Endothelial cell of umbilical vein (primary cell): ENCODE measurements around the gene NCAPH2. TPM values are rescaled to one million over a fixed set of nuclear protein-coding genes. Genes with fewer than 3 reads are reported as not detected.
A peak's percentile ranks its signal among the peaks of the same experiment; 100 is the strongest.

ENCODE experiments used
- BruUV-seq: library from RNA; stranded (reverse); fragments of 400-500 nt; replicated peaks from 2 replicates; lab custom pipeline; 2021; lab: Mats Ljungman, UMichigan
- CTCF ChIA-PET: fragments of 300-600, 350-600 bp; sonication (Branson Sonifier 250); formaldehyde crosslinking; loops from one replicate; lab custom pipeline; 2021; ENCODE audit warnings: antibody characterized with exemption, inconsistent platforms; lab: Charles Lee
- POLR2A ChIA-PET: fragments of 300-600, 350-600 bp; sonication (Branson Sonifier 250); formaldehyde crosslinking; loops from one replicate; lab custom pipeline; 2021; ENCODE audit warnings: antibody characterized with exemption, inconsistent platforms; lab: Charles Lee
- DNase-seq: peaks from one replicate; pipeline ENCODE4 v3.0.0-alpha.2; 2011; ENCODE audit warnings: low read depth, low spot score
- FAIRE-seq: peaks from 2 replicates; lab custom pipeline; 2011; peaks lifted over from hg19 to GRCh38; lab: Jason Lieb, UNC
- H2AFZ ChIP-seq: 2 replicates; pipeline ENCODE4 v1.6.0; 2012; ENCODE audit warnings: low read depth, low read length, control low read depth, inconsistent platforms
- H3K27ac ChIP-seq: 2 replicates; pipeline ENCODE4 v1.5.1; 2011; ENCODE audit warnings: low read depth, mild to moderate bottlenecking, control low read depth, low read length, moderate library complexity; ENCODE audit not compliant: insufficient read depth
- H3K27me3 ChIP-seq, 2 experiments: 2 replicates each; pipeline versions ENCODE4 v1.6.0 to v1.6.1; 2011; ENCODE audit warnings: low read length in 2 of 2, mixed read lengths in 1 of 2; ENCODE audit not compliant: control insufficient read depth in 2 of 2, insufficient read depth in 2 of 2
- H3K36me3 ChIP-seq, 2 experiments: 2 replicates in 1 of 2; 3 replicates in 1 of 2; pipeline ENCODE4 v1.5.1; 2011; ENCODE audit warnings: low read length in 2 of 2, mild to moderate bottlenecking in 1 of 2, moderate library complexity in 1 of 2; ENCODE audit not compliant: control insufficient read depth in 2 of 2, insufficient read depth in 2 of 2; ENCODE audit errors: extremely low read depth in 1 of 2
- H3K4me1 ChIP-seq: 3 replicates; pipeline ENCODE4 v1.5.1; 2011; ENCODE audit warnings: mild to moderate bottlenecking, low read length; ENCODE audit not compliant: control insufficient read depth, insufficient read depth; ENCODE audit errors: extremely low read depth
- H3K4me2 ChIP-seq: 2 replicates; pipeline ENCODE4 v1.6.1; 2011; ENCODE audit warnings: low read length, control low read depth, mixed read lengths; ENCODE audit not compliant: insufficient read depth
- H3K4me3 ChIP-seq, 3 experiments: fragments of 200-600 bp in 1 of 3; sonication (generic), shearing (Covaris generic) in 1 of 3; replicated peaks in 1 of 3; 2 replicates each; pipeline ENCODE4 v1.5.1; 2011 to 2016; ENCODE audit warnings: control low read depth in 3 of 3, low read length in 3 of 3, mild to moderate bottlenecking in 2 of 3, inconsistent platforms in 1 of 3, low read depth in 1 of 3, moderate library complexity in 1 of 3; ENCODE audit not compliant: insufficient read depth in 1 of 3
- H3K79me2 ChIP-seq: 2 replicates; pipeline ENCODE4 v1.6.0; 2012; ENCODE audit warnings: low read length, inconsistent platforms; ENCODE audit not compliant: control insufficient read depth, insufficient read depth
- H3K9ac ChIP-seq: replicated peaks from 2 replicates; pipeline ENCODE3; 2011; ENCODE audit warnings: low read length, control low read depth; ENCODE audit not compliant: insufficient read depth; ENCODE audit errors: extremely low read depth
- H3K9me1 ChIP-seq: replicated peaks from 3 replicates; pipeline ENCODE4 v1.6.0; 2011; ENCODE audit warnings: mild to moderate bottlenecking, low read length; ENCODE audit not compliant: control insufficient read depth, insufficient read depth; ENCODE audit errors: extremely low read depth
- H3K9me3 ChIP-seq: replicated peaks from 2 replicates; pipeline ENCODE4 v1.5.1; 2012; ENCODE audit warnings: low read length, inconsistent platforms; ENCODE audit not compliant: control insufficient read depth, insufficient read depth
- H4K20me1 ChIP-seq: replicated peaks from 2 replicates; pipeline ENCODE3; 2011; ENCODE audit warnings: mild to moderate bottlenecking, low read length; ENCODE audit not compliant: control insufficient read depth, insufficient read depth; ENCODE audit errors: extremely low read depth
- EZH2 ChIP-seq: IDR thresholded peaks from 2 replicates; pipeline ENCODE4 v1.6.1; 2012; ENCODE audit warnings: borderline replicate concordance, low read depth, mild to moderate bottlenecking, moderate library complexity, low read length, inconsistent platforms; ENCODE audit not compliant: severe bottlenecking
- JUN ChIP-seq: IDR thresholded peaks from 2 replicates; pipeline ENCODE4 v1.6.1; 2011; ENCODE audit warnings: borderline replicate concordance, low read depth; ENCODE audit not compliant: insufficient read length, insufficient read depth
- POLR2AphosphoS5 ChIP-seq: IDR thresholded peaks from 2 replicates; pipeline ENCODE4 v1.6.1; 2012; ENCODE audit warnings: low read depth, mild to moderate bottlenecking, control low read depth, low read length, moderate library complexity; ENCODE audit not compliant: insufficient read depth
- dilution Hi-C: fragments of 300-500 bp; cut with MboI; formaldehyde crosslinking; loops from one replicate; pipeline ENCODE4 v1.15.0; 2019; ENCODE audit warnings: low sequenced_read_pairs; ENCODE audit not compliant: extremely low pct_ligation_motif_present
- intact Hi-C: fragments of 100-400 bp; cut with micrococcal nuclease; formaldehyde crosslinking; loops from one replicate; pipeline ENCODE4 v1.10.0; 2022
- polyA plus RNA-seq, 4 experiments: library from polyadenylated mRNA; depleted of rRNA in 3 of 4; stranded (reverse) in 3 of 4; unstranded in 1 of 4; fragments of >200 nt; gene quantifications; 2 replicates each; pipeline versions ENCODE4 v1.2.1 to v1.2.3, GENCODE V29; 2011 to 2012; ENCODE audit warnings: missing spikeins in 1 of 4
- total RNA-seq: library from RNA; stranded (reverse); gene quantifications from 2 replicates; pipeline ENCODE4 v1.2.3, GENCODE V29; 2021
- TF ChIP-seq, protein P1 (sequence below): IDR thresholded peaks from 2 replicates; pipeline ENCODE4 v1.6.1; 2011; ENCODE audit not compliant: insufficient read depth, insufficient read length

NCAPH2 gene
- total and polyA plus RNA-seq, 2 donors (not counting 3 experiments of a cell fraction or from before 2014, with no cell fraction given) = 42.4 to 43.2 TPM

DNA sequence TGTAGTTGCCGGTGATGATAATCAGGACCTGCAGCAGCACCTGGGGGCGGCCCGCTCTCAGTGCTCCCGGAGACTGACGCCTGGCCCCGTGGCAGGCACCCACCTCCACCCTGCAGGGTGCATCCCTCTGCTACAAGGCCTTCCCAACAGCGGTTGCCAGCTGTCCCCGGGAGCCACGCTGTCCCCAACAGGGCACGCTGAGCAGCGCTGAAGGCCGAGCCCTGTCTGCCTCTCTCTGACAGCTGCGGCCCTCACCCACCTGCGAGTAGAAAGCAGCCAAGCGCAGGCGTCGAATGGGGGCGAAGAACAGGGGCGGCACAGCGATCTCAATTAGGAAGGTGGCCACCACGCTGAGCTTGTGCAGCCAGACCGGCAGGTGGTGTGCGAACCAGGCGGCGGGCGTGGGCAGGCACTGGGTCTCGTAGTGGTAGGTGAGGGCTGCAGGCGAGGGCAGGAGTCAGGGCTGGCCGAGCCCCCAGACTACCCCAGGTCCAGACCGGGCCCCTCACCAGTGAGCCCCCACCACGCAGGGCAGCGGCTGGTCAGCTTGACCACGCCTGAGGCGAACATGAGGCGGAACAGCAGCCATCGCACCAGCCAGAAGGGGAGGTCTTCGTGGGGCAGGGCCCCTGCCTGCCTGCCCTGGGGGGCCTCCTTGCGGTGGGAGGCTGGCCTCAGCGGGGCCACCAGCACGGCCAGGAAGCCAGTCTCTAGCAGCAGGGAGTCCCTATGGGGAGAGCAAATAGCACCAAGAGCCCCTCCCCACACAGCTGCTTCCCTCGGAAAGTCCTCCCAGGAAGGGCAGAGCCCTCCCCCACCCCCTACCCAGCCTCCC is 2.0 kb upstream of the NCAPH2 start:
- Histone ChIP-seq H3K9me1 (no peaks in the 10 kb centered on the region), H3K4me2 (no peak overlapping the region), H3K27me3 (no peaks in the 10 kb centered on the region), H3K27ac (no peak overlapping the region), H3K9me3 (no peaks in the 10 kb centered on the region), H3K9ac (peak overlapping the region; percentile 71), H3K79me2 (peaks cover 30% of the 10 kb centered on the region), H3K4me1 (peaks cover 14% of the 10 kb centered on the region), H4K20me1 (no peaks in the 10 kb centered on the region), H2AFZ (no peak overlapping the region), H3K36me3 (peaks cover 6 to 22% of the 10 kb centered on the region in 2 experiments), H3K4me3 (peak overlapping the region in 1 of 3 experiments; percentile 91)
- dilution Hi-C loops = no loop called here
- BruUV-seq = TSS peak; percentile 26
- CTCF ChIA-PET = interaction anchor here (3.0 kb wide), 1 partner anchor 9 kb away, joined by 26 read pairs; no protein-coding TSS in a partner anchor
- TF ChIP-seq, protein P1, sequence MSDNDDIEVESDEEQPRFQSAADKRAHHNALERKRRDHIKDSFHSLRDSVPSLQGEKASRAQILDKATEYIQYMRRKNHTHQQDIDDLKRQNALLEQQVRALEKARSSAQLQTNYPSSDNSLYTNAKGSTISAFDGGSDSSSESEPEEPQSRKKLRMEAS = no peak
- POLR2A ChIA-PET = no interaction called here
- intact Hi-C loops = no loop called here
- DNase-seq (no peak), FAIRE-seq (no peak)

- no peak for DNase-seq
- Histone ChIP-seq H3K9me1 (no peaks in the 10 kb centered on the region), H3K79me2 (peaks cover 30% of the 10 kb centered on the region), H3K9me3 (no peaks in the 10 kb centered on the region), H4K20me1 (no peaks in the 10 kb centered on the region), H3K9ac (peak overlapping the region; percentile 71), H3K4me2 (peak overlapping the region; percentile 50), H3K4me1 (peaks cover 14% of the 10 kb centered on the region), H3K4me3 (peak overlapping the region; percentile 55 to 91 (median 63)), H2AFZ (peak overlapping the region; percentile 93), H3K27me3 (no peaks in the 10 kb centered on the region), H3K27ac (peak overlapping the region; percentile 11), H3K36me3 (peaks cover 6 to 22% of the 10 kb centered on the region in 2 experiments)
- no peak for FAIRE-seq
- POLR2A ChIA-PET = no interaction called here
- TF ChIP-seq EZH2 (no peak), JUN (no peak), POLR2AphosphoS5 (no peak)
- TF ChIP-seq, protein P1 = no peak
- intact Hi-C loops = no loop called here
- dilution Hi-C loops = no loop called here
- BruUV-seq = no TSS peak
- CTCF ChIA-PET = interaction anchor here (1.1 to 3.0 kb wide), 3 partner anchors 10 to 33 kb away, joined by 3 to 34 read pairs (median 26); partner anchors contain the start of gene SCO2
Observed at GRCh38 chr22:50506611-50507420, 1.2 kb upstream of the NCAPH2 start.
